ENCODE data around the gene WDR20. TPM values are rescaled to one million over a fixed set of nuclear protein-coding genes. Genes with fewer than 3 reads are reported as not detected.

WDR20 gene
- total RNA-seq, 1 experiment from 2014 or later, result 16.9 TPM

DNA sequence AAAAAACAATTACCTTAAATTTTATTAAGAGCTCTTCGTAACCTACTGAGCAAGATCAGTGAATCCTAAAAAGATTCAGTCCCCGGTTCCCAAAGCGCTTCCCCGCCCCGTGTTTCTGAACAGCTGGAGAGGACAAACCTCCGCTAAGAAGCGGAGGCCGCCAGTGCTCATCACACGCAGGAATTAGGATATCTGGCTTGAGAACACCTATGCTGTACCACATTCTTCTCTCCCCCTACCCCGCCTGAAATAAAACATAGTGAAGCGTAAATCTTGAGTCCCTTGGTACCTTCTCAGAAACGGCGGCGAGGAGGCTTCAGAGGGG is 774 bp upstream of the WDR20 start:
- Histone ChIP-seq H3K79me2 (ENCODE audit: low read length) (peaks cover 47% of the 10 kb centered on the region), H3K9ac (ENCODE audit: low read length) (peak overlapping the region; percentile 71), H3K4me3 (ENCODE audit: low read length) (peak overlapping the region; percentile 90), H3K27me3 (ENCODE audit: low read length) (no peaks in the 10 kb centered on the region), H3K4me2 (ENCODE audit: low read depth, low read length, poor library complexity, severe bottlenecking) (peak overlapping the region; percentile 87), H3K4me1 (ENCODE audit: low read length) (peaks cover 23% of the 10 kb centered on the region), H3K27ac (ENCODE audit: low read length) (peak overlapping the region; percentile 28; the same call in 1 of the 2 replicates), H3K36me3 (ENCODE audit: insufficient read depth, low read length) (no peaks in the 10 kb centered on the region), H3K9me3 (ENCODE audit: low read length) (no peaks in the 10 kb centered on the region), H2AFZ (ENCODE audit: low read length) (peak overlapping the region; percentile 85), H4K20me1 (ENCODE audit: insufficient read depth, low read depth, low read length) (no peaks in the 10 kb centered on the region), H3K9me2 (replicated peaks; ENCODE audit: insufficient read depth, low read length) (no peaks in the 10 kb centered on the region)
- no peak for DNase-seq

DNA sequence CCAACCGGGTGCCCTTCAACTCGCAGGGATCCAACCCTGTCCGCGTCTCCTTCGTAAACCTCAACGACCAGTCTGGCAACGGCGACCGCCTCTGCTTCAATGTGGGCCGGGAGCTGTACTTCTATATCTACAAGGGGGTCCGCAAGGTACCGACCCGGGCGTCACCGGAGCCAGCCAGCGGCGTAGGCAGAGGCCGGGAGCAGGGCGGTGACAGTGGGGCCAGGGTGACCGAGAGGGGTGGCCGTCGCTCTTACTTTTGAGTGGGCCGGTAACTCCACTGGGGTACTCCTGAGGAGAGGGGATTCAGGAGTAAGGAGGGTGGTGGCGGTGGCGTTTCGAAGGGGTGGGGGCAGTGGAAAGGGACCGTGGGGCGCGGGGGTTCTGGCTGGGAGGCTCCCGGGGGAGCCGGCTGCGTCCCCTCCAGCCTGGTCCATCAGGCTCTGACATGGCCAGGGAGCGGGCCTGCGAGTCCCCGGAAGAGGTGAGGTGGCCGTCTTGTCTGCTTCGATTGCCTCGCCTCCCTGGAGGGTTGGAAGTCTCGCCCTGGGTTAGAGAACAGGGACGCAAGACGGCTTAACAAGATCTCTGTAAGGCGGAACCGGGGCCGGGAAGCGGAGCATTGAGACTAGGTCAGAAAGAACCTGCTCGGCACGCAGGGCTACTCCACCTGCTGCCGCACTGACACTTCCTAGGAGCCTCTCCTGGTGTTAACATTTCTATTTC is 491 bp downstream of the WDR20 start:
- peak overlapping the region; percentile 90; the same call in 1 of the 2 replicates for H2AFZ ChIP-seq (ENCODE audit: low read length)
- H3K9ac ChIP-seq (ENCODE audit: low read length), result peak overlapping the region; percentile 92

DNA sequence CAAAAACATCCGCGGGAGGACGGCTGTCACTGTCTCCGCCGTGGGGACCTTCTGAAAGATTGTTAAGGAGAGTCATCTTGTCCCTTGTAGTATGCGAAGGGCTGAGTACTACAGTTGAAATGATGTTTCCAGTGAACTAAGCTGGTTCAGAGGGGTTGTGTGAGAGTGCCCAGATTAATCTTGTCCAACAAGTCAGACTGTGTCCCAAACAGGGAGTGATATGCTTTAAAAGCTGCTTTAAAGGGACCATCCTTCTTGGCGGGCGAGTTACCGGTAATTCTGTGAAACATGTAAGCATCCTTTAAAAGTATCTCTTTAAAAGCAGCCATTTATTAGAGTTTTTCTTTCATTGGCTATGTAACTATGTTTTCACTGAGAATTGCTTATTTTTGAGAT is 1.1 kb downstream of the WDR20 start:
- Histone ChIP-seq H3K27ac (ENCODE audit: low read length) (no peak overlapping the region), H3K9me2 (replicated peaks; ENCODE audit: insufficient read depth, low read length) (no peaks in the 10 kb centered on the region), H3K36me3 (ENCODE audit: insufficient read depth, low read length) (no peaks in the 10 kb centered on the region), H4K20me1 (ENCODE audit: insufficient read depth, low read depth, low read length) (no peaks in the 10 kb centered on the region), H3K4me3 (ENCODE audit: low read length) (peak overlapping the region; percentile 90), H3K79me2 (ENCODE audit: low read length) (peaks cover 66% of the 10 kb centered on the region), H3K9me3 (ENCODE audit: low read length) (no peaks in the 10 kb centered on the region), H2AFZ (ENCODE audit: low read length) (no peak overlapping the region), H3K4me2 (ENCODE audit: low read depth, low read length, poor library complexity, severe bottlenecking) (peak overlapping the region; percentile 87), H3K27me3 (ENCODE audit: low read length) (no peaks in the 10 kb centered on the region), H3K4me1 (ENCODE audit: low read length) (peaks cover 23% of the 10 kb centered on the region), H3K9ac (ENCODE audit: low read length) (peak overlapping the region; percentile 92)
- no peak for DNase-seq

More for the DNA sequence above, 491 bp downstream of the WDR20 start:
- Histone ChIP-seq H3K9me2 (replicated peaks; ENCODE audit: insufficient read depth, low read length) (no peaks in the 10 kb centered on the region), H3K27ac (ENCODE audit: low read length) (peak overlapping the region; percentile 45), H3K27me3 (ENCODE audit: low read length) (no peaks in the 10 kb centered on the region), H3K9me3 (ENCODE audit: low read length) (no peaks in the 10 kb centered on the region), H3K36me3 (ENCODE audit: insufficient read depth, low read length) (no peaks in the 10 kb centered on the region), H3K4me1 (ENCODE audit: low read length) (peaks cover 23% of the 10 kb centered on the region), H3K79me2 (ENCODE audit: low read length) (peaks cover 60% of the 10 kb centered on the region), H3K4me2 (ENCODE audit: low read depth, low read length, poor library complexity, severe bottlenecking) (peak overlapping the region; percentile 87), H4K20me1 (ENCODE audit: insufficient read depth, low read depth, low read length) (no peaks in the 10 kb centered on the region), H3K4me3 (ENCODE audit: low read length) (peak overlapping the region; percentile 90)
- peak; percentile 79 for DNase-seq

DNA sequence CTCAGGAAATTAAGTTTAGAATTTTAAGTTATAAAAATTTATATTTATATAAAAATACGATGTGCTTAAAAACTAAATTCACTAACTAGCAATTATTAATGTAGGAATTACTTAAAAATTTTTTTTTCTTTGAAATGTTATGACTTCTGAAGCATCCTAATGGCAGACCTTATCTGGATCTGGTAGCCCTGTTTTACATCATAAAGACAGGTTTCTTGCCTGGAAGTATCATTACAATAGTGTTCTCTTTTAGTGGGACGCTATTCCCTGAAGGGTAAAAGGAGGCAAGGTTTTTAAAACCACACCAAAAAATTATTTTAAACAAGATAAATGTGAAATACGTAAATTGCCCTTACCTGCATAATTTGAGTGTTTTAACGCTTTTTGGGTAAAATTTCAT is 2.1 kb downstream of the WDR20 start:
- H3K79me2 ChIP-seq (ENCODE audit: low read length), result peaks cover 76% of the 10 kb centered on the region
- H3K4me3 ChIP-seq (ENCODE audit: low read length), result no peak overlapping the region
- peaks cover 23% of the 10 kb centered on the region for H3K4me1 ChIP-seq (ENCODE audit: low read length)
- no peak for DNase-seq
- H3K9me3 ChIP-seq (ENCODE audit: low read length), result no peaks in the 10 kb centered on the region
- H3K36me3 ChIP-seq (ENCODE audit: insufficient read depth, low read length), result no peaks in the 10 kb centered on the region
- no peaks in the 10 kb centered on the region for H3K9me2 ChIP-seq (replicated peaks; ENCODE audit: insufficient read depth, low read length)
- no peaks in the 10 kb centered on the region for H3K27me3 ChIP-seq (ENCODE audit: low read length)
- no peak overlapping the region for H3K27ac ChIP-seq (ENCODE audit: low read length)
- H3K4me2 ChIP-seq (ENCODE audit: low read depth, low read length, poor library complexity, severe bottlenecking), result peak overlapping the region; percentile 87
- H4K20me1 ChIP-seq (ENCODE audit: insufficient read depth, low read depth, low read length), result no peaks in the 10 kb centered on the region
- no peak overlapping the region for H3K9ac ChIP-seq (ENCODE audit: low read length)
- H2AFZ ChIP-seq (ENCODE audit: low read length), result no peak overlapping the region

DNA sequence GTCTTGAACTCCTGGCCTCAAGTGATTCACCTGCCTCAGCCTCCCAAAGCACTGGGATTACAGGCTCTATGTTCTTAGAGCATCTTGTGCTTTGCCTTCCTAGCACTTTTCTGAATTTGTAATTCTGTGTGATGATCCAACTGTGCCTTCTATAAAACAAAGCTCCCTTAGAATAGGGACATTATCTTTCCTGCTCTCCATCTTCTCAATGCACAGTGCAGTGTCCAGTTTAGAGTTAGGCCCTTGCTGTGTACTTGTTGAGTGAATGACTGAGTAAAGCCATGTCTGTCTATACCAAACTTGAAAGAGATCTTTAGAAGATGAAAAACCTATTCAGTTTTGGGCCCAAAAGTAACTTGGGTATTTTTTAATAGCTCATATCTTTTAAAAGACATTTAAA is 5.2 kb downstream of the WDR20 start:
- no peaks in the 10 kb centered on the region for H3K27me3 ChIP-seq (ENCODE audit: low read length)
- peaks cover 14% of the 10 kb centered on the region for H3K4me1 ChIP-seq (ENCODE audit: low read length)
- H4K20me1 ChIP-seq (ENCODE audit: insufficient read depth, low read depth, low read length), result no peaks in the 10 kb centered on the region; the same call in 1 of the 2 replicates
- no peak overlapping the region for H2AFZ ChIP-seq (ENCODE audit: low read length)
- H3K4me3 ChIP-seq (ENCODE audit: low read length), result no peak overlapping the region
- H3K4me2 ChIP-seq (ENCODE audit: low read depth, low read length, poor library complexity, severe bottlenecking), result no peak overlapping the region
- H3K79me2 ChIP-seq (ENCODE audit: low read length), result peaks cover 97% of the 10 kb centered on the region
- H3K9ac ChIP-seq (ENCODE audit: low read length), result no peak overlapping the region
- H3K36me3 ChIP-seq (ENCODE audit: insufficient read depth, low read length), result no peaks in the 10 kb centered on the region
- DNase-seq, result no peak
- H3K9me2 ChIP-seq (replicated peaks; ENCODE audit: insufficient read depth, low read length), result no peaks in the 10 kb centered on the region
- H3K27ac ChIP-seq (ENCODE audit: low read length), result no peak overlapping the region
- no peaks in the 10 kb centered on the region for H3K9me3 ChIP-seq (ENCODE audit: low read length)

DNA sequence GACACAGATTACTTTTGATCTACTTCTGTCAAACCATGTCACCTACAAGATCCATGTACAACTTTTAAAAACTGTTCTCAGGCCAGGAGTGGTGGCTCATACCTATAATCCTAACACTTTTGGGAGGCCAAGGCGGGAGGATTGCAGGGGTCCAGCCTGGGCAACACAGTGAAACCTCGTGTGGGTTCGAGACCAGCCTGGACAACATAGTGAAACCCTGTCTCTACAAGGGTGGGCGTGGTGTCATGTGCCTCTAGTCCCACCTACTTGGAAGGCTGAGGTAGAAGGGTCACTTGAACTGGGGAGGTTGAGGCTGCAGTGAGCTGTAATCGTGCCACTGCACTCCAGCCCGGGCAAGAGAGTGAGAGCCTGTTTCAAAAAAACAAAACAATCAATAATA is 5.7 kb downstream of the WDR20 start:
- no peaks in the 10 kb centered on the region for H3K36me3 ChIP-seq (ENCODE audit: insufficient read depth, low read length)
- no peaks in the 10 kb centered on the region for H3K27me3 ChIP-seq (ENCODE audit: low read length)
- H3K4me2 ChIP-seq (ENCODE audit: low read depth, low read length, poor library complexity, severe bottlenecking), result no peak overlapping the region
- no peak overlapping the region for H2AFZ ChIP-seq (ENCODE audit: low read length)
- H3K79me2 ChIP-seq (ENCODE audit: low read length), result peaks cover 97% of the 10 kb centered on the region
- no peak overlapping the region for H3K9ac ChIP-seq (ENCODE audit: low read length)
- H3K9me2 ChIP-seq (replicated peaks; ENCODE audit: insufficient read depth, low read length), result no peaks in the 10 kb centered on the region
- H3K4me3 ChIP-seq (ENCODE audit: low read length), result no peak overlapping the region
- H3K9me3 ChIP-seq (ENCODE audit: low read length), result no peaks in the 10 kb centered on the region
- H3K27ac ChIP-seq (ENCODE audit: low read length), result no peak overlapping the region
- H3K4me1 ChIP-seq (ENCODE audit: low read length), result peaks cover 14% of the 10 kb centered on the region
- no peak for DNase-seq
- H4K20me1 ChIP-seq (ENCODE audit: insufficient read depth, low read depth, low read length), result no peaks in the 10 kb centered on the region; the same call in 1 of the 2 replicates

DNA sequence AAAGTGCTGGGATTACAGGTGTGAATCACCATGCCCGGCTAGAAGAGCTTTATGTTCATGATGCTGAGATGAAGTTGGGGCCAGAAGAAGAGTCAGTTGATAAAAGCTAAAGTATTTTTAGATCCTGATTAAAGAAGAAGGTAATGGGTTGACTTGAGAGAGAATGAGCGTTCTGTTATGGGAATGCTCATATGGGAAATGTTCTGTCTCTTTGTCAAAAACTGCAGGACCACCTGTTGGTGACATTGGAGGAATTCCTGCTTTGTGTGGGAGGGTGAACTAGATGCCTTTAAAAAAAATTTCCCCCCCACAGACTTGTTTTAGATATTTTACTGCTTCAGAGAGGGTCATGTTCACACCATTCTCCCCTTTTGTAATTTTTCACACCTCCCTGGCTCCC is 6.7 kb downstream of the WDR20 start:
- no peaks in the 10 kb centered on the region for H3K9me3 ChIP-seq (ENCODE audit: low read length)
- H3K27me3 ChIP-seq (ENCODE audit: low read length), result no peaks in the 10 kb centered on the region
- peaks cover 97% of the 10 kb centered on the region for H3K79me2 ChIP-seq (ENCODE audit: low read length)
- H3K4me2 ChIP-seq (ENCODE audit: low read depth, low read length, poor library complexity, severe bottlenecking), result no peak overlapping the region
- DNase-seq, result no peak
- H3K4me1 ChIP-seq (ENCODE audit: low read length), result peaks cover 6% of the 10 kb centered on the region
- no peaks in the 10 kb centered on the region for H3K9me2 ChIP-seq (replicated peaks; ENCODE audit: insufficient read depth, low read length)
- no peak overlapping the region for H3K9ac ChIP-seq (ENCODE audit: low read length)
- H3K27ac ChIP-seq (ENCODE audit: low read length), result no peak overlapping the region
- no peaks in the 10 kb centered on the region; the same call in 1 of the 2 replicates for H4K20me1 ChIP-seq (ENCODE audit: insufficient read depth, low read depth, low read length)
- H2AFZ ChIP-seq (ENCODE audit: low read length), result no peak overlapping the region
- H3K36me3 ChIP-seq (ENCODE audit: insufficient read depth, low read length), result 0 out of 2 replicates have a peak, but pooled peaks cover 3% of the 10 kb centered on the region
- no peak overlapping the region for H3K4me3 ChIP-seq (ENCODE audit: low read length)

DNA sequence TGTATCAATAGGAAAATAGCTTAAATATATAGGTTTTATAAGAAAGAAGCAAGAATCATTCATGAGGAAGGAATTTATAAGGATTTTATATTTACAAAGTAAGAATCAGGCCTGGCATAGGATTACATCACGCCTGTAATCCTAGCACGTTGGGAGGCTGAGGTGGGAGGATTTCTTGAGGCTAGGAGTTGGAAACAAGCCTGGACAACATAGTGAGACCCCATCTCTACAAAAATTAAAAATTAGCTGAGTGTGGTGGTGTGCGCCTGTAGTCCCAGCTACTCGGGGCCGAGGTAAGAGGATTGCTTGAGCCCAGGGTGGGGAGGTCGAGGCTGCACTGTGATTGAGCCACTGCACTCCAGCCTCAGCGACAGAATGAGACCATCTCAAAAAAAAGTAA is 10.4 kb downstream of the WDR20 start:
- H3K79me2 ChIP-seq (ENCODE audit: low read length), result peaks cover 97% of the 10 kb centered on the region
- H3K4me2 ChIP-seq (ENCODE audit: low read depth, low read length, poor library complexity, severe bottlenecking), result no peak overlapping the region
- no peak overlapping the region for H3K9ac ChIP-seq (ENCODE audit: low read length)
- no peak overlapping the region for H3K27ac ChIP-seq (ENCODE audit: low read length)
- no peak overlapping the region for H2AFZ ChIP-seq (ENCODE audit: low read length)
- H3K4me1 ChIP-seq (ENCODE audit: low read length), result no peaks in the 10 kb centered on the region
- peaks cover 9% of the 10 kb centered on the region; the same call in 1 of the 2 replicates for H3K36me3 ChIP-seq (ENCODE audit: insufficient read depth, low read length)
- H4K20me1 ChIP-seq (ENCODE audit: insufficient read depth, low read depth, low read length), result no peaks in the 10 kb centered on the region; the same call in 1 of the 2 replicates
- no peak for DNase-seq
- no peak overlapping the region for H3K4me3 ChIP-seq (ENCODE audit: low read length)
- H3K9me3 ChIP-seq (ENCODE audit: low read length), result no peaks in the 10 kb centered on the region
- H3K27me3 ChIP-seq (ENCODE audit: low read length), result no peaks in the 10 kb centered on the region
- no peaks in the 10 kb centered on the region for H3K9me2 ChIP-seq (replicated peaks; ENCODE audit: insufficient read depth, low read length)

All from Karpas-422 (cell line).